GM06990 (cell line): ENCODE data around the gene MYG1.
"Not testable (repeated sequence)": the region's sequence is repeated elsewhere in the genome, so short reads cannot be mapped to it uniquely, and the experiment has no call there.

Experiments
- DNase-seq: peaks from one replicate; pipeline ENCODE4 v3.0.0-alpha.2; 2011; ENCODE audit not compliant: insufficient read length; ENCODE audit errors: extremely low read depth
- H3K27me3 ChIP-seq: replicated peaks from 2 replicates; pipeline ENCODE4 v1.6.0; 2011; ENCODE audit warnings: low read length; ENCODE audit not compliant: control insufficient read depth, insufficient read depth
- H3K36me3 ChIP-seq: 2 replicates; pipeline ENCODE4 v1.5.1; 2011; ENCODE audit warnings: low read length; ENCODE audit not compliant: control insufficient read depth, insufficient read depth
- H3K4me3 ChIP-seq: replicated peaks from 2 replicates; pipeline ENCODE4 v1.5.1; 2011; ENCODE audit warnings: low read depth, mild to moderate bottlenecking, control low read depth, low read length
- TF ChIP-seq, protein P1 (sequence below): IDR thresholded peaks from 2 replicates; pipeline ENCODE4 v1.5.1; 2011; ENCODE audit warnings: low read length, control low read depth, mild to moderate bottlenecking, inconsistent platforms; ENCODE audit not compliant: insufficient read depth, poor library complexity, severe bottlenecking

MYG1 gene

DNA sequence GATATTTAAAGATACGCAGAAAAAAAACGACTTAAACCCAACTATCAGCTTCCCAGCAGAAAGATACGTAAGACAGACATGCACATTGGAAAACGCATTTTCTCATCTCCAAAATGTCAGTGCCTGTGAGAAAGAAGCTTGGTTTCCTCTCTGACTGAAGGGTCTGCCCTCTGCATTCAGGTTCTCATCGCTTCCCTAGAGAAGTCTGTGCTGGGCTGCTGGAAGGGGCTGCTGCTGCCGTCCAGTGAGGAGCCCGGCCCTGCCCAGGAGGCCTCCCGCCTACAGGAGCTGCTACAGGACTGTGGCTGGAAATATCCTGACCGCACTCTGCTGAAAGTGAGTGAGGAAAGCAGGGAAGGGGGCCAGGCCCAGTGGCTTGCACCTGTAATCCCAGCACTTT, 8.8 kb upstream of the MYG1 start:
- Histone ChIP-seq H3K4me3 (no peak overlapping the region), H3K27me3 (no peaks in the 10 kb centered on the region), H3K36me3 (peaks cover 33% of the 10 kb centered on the region)
- TF ChIP-seq, protein P1, sequence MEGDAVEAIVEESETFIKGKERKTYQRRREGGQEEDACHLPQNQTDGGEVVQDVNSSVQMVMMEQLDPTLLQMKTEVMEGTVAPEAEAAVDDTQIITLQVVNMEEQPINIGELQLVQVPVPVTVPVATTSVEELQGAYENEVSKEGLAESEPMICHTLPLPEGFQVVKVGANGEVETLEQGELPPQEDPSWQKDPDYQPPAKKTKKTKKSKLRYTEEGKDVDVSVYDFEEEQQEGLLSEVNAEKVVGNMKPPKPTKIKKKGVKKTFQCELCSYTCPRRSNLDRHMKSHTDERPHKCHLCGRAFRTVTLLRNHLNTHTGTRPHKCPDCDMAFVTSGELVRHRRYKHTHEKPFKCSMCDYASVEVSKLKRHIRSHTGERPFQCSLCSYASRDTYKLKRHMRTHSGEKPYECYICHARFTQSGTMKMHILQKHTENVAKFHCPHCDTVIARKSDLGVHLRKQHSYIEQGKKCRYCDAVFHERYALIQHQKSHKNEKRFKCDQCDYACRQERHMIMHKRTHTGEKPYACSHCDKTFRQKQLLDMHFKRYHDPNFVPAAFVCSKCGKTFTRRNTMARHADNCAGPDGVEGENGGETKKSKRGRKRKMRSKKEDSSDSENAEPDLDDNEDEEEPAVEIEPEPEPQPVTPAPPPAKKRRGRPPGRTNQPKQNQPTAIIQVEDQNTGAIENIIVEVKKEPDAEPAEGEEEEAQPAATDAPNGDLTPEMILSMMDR, result no peak
- DNase-seq, result no peak

DNA sequence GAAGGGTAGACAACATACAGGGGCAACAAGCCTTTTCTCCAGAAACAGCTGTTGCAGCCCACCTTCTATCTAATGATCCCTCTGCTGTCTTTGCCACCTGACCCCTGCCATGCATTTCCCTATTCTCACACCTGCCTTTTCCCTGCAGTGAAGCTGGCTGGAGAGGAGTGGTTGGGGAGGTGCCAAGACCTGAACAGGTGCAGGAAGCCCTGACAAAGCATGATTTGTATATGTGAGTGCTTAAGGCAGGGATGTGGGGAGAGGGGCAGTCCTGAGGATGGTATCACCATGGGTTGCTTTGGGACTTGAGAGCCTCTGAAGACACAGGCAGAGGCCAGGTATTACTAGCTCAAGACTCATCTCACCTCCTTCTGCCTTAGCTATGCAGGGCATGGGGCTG, 7.1 kb upstream of the MYG1 start:
- DNase-seq, result no peak
- no peak overlapping the region for H3K4me3 ChIP-seq
- no peaks in the 10 kb centered on the region for H3K27me3 ChIP-seq
- TF ChIP-seq, protein P1, result no peak
- peaks cover 31% of the 10 kb centered on the region for H3K36me3 ChIP-seq

- Histone ChIP-seq H3K36me3 (peaks cover 13% of the 10 kb centered on the region), H3K27me3 (no peaks in the 10 kb centered on the region), H3K4me3 (peak within 1 kb of the TSS; percentile 86)
- TF ChIP-seq, protein P1, result no peak
- peak; percentile 92 for DNase-seq
Measured at GRCh38 chr12:53295070-53295890, 4.2 kb upstream of the MYG1 start, which contains the start of gene PFDN5. Gene PFDN5 (plus strand): TSS chr12:53295542. CDS start chr12:53295568, 26 bp downstream.

DNA sequence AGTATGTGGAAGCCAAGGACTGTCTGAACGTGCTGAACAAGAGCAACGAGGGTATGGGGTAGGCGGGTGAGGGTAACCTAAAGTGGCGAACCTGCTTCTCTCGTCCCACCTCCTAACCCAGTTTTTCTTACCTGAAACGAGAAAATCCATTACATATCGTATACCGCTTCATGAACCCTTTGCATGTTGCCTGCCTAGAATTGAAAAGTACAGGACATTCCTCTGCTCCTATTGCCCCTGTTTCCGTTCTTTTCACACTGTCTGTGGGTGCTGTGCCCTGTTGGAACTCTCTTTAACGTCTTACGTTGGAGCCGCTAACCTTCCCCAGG, 3.6 kb upstream of the MYG1 start:
- Histone ChIP-seq H3K36me3 (peaks cover 12% of the 10 kb centered on the region), H3K27me3 (no peaks in the 10 kb centered on the region), H3K4me3 (peak overlapping the region; percentile 86)
- TF ChIP-seq, protein P1, result no peak
- no peak for DNase-seq

GRCh38 chr12:53297106-53297505, 2.4 kb upstream of the MYG1 start:
- not testable (repeated sequence) for H3K36me3 ChIP-seq, H3K27me3 ChIP-seq, H3K4me3 ChIP-seq, DNase-seq

DNA sequence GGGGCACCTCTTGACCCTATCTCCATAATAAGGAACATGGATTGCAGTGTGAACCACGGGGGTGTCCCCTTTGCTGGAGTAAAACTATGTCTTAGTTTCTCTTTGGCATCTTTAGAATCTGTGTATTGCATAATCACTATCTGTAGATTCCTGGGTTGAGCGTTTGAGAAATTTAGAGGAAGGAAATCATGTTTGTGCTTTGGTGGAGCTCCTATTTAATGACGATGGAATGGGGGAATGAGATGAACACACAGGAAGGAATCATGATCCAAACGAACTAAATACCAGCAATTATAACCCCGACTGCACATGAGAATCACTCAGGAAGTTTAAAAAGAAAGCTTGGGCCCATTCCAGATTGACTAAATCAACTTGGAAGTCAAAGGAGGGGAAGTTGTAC, 1.3 kb upstream of the MYG1 start:
- Histone ChIP-seq H3K4me3 (no peak overlapping the region), H3K27me3 (no peaks in the 10 kb centered on the region), H3K36me3 (peaks cover 5% of the 10 kb centered on the region)
- DNase-seq, result no peak
- TF ChIP-seq, protein P1, result no peak
